GM12801 (cell line): ENCODE measurements around the gene ADARB2.

Experiments
- CTCF ChIP-seq: IDR thresholded peaks from one replicate; pipeline ENCODE4 v1.5.1; 2011; ENCODE audit warnings: control low read depth; ENCODE audit not compliant: insufficient read length; ENCODE audit errors: extremely low read depth

Gene ADARB2

GRCh38 chr10:1268831-1269230 is 468.5 kb downstream of the ADARB2 start:
- TF ChIP-seq CTCF: no peak

GRCh38 chr10:1267568-1267967 is 469.8 kb downstream of the ADARB2 start:
- TF ChIP-seq CTCF: no peak

GRCh38 chr10:1267148-1267547 is 470.2 kb downstream of the ADARB2 start:
- TF ChIP-seq CTCF: no peak

- no peak for TF ChIP-seq CTCF
Observed at GRCh38 chr10:1266033-1266802, 471.1 kb downstream of the ADARB2 start.

GRCh38 chr10:1264001-1264400 is 473.3 kb downstream of the ADARB2 start:
- TF ChIP-seq CTCF: no peak

- TF ChIP-seq CTCF: no peak
Observed at GRCh38 chr10:1257274-1257673, 480.1 kb downstream of the ADARB2 start.

GRCh38 chr10:1256432-1256725 is 480.9 kb downstream of the ADARB2 start:
- TF ChIP-seq CTCF: no peak
